HEK293 (cell line): ENCODE measurements around the gene LHFPL6.

Experiments
- EGR2 ChIP-seq: fragments of 450-650 bp; formaldehyde crosslinking; IDR thresholded peaks from 2 replicates; pipeline ENCODE4 v1.5.1; 2016; ENCODE audit warnings: low read depth, missing biosample characterization, missing genetic modification characterization
- HOXA7 ChIP-seq: sonication (generic); formaldehyde crosslinking; IDR thresholded peaks from 2 replicates; pipeline ENCODE4 v1.8.1; 2022; ENCODE audit warnings: missing genetic modification reagents, borderline replicate concordance
- KLF17 ChIP-seq: fragments of 450-650 bp; formaldehyde crosslinking; IDR thresholded peaks from 2 replicates; pipeline ENCODE4 v1.5.1; 2016; ENCODE audit warnings: missing biosample characterization, missing genetic modification characterization
- PRDM4 ChIP-seq: fragments of 450-650 bp; formaldehyde crosslinking; IDR thresholded peaks from 2 replicates; pipeline ENCODE4 v1.5.1; 2017; ENCODE audit warnings: missing biosample characterization, missing genetic modification characterization
- PRDM6 ChIP-seq: fragments of 450-650 bp; formaldehyde crosslinking; IDR thresholded peaks from 2 replicates; pipeline ENCODE4 v1.5.1; 2017; ENCODE audit warnings: missing biosample characterization, missing genetic modification characterization
- RBAK ChIP-seq: fragments of 450-650 bp; formaldehyde crosslinking; IDR thresholded peaks from 2 replicates; pipeline ENCODE4 v1.5.1; 2016; ENCODE audit warnings: missing biosample characterization, missing genetic modification characterization
- ZBTB26 ChIP-seq: fragments of 450-650 bp; formaldehyde crosslinking; optimal IDR thresholded peaks from 2 replicates; pipeline ENCODE3; 2016; ENCODE audit warnings: missing biosample characterization, mild to moderate bottlenecking, missing genetic modification characterization
- ZFHX2 ChIP-seq: fragments of 450-650 bp; formaldehyde crosslinking; conservative IDR thresholded peaks from 2 replicates; pipeline ENCODE4 v1.5.1; 2016; ENCODE audit warnings: missing biosample characterization, missing genetic modification characterization
- ZNF350 ChIP-seq: fragments of 450-650 bp; formaldehyde crosslinking; IDR thresholded peaks from 2 replicates; pipeline ENCODE4 v1.5.0; 2017; ENCODE audit warnings: missing biosample characterization, mild to moderate bottlenecking, missing genetic modification characterization
- TF ChIP-seq, protein P1 (sequence below): fragments of 450-650 bp; formaldehyde crosslinking; IDR thresholded peaks from 2 replicates; pipeline ENCODE4 v1.5.1; 2017; ENCODE audit warnings: missing biosample characterization, missing genetic modification characterization
- TF ChIP-seq, protein P2 (sequence below): fragments of 450-650 bp; formaldehyde crosslinking; IDR thresholded peaks from 2 replicates; pipeline ENCODE4 v1.5.1; 2016; ENCODE audit warnings: missing biosample characterization, missing genetic modification characterization
- TF ChIP-seq, protein P3 (sequence below): fragments of 450-650 bp; formaldehyde crosslinking; IDR thresholded peaks from 2 replicates; pipeline ENCODE4 v1.5.1; 2016; ENCODE audit warnings: missing biosample characterization, missing genetic modification characterization

DNA sequence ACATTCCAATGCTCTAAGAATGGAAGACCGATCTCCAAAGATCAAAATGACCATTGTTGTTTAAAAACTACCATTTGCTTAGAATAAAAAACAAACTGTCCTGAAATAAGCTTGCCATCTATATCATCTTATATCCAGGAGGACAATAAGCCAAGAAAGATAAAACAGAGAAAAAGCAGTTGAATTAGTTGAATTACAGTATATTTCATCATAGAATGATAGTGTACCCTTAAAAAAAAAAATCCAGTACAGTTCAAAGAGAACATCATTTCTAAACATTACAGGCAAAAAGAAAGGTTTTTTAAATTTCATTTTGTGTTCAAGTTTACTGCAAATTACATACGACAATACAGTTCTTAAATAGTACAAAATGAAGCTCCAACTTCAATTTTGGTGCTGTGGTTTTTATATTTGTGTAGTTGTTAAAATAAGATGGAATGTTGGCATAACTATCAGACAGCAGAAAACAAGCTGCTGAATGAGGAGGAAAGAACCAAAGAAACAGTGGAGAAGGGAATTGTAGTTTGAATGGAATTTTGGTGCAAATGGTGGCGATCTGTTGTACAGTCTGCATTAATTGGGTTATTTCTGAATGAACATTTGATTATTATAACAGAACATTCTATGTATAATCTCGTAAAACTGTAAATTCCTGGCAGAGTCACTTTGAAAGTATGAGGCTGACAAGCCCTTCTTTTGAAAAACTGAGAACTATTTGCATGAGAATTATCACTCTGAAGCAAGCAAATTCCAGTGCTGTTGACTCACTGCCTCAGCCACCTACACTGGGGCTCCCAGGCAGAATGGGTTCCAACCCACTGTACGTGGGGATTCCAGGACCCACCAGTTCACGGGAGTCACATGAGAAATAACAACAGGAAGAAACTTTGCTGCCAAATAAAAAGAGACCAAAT, 37.7 kb downstream of the LHFPL6 start:
- TF ChIP-seq, protein P1, sequence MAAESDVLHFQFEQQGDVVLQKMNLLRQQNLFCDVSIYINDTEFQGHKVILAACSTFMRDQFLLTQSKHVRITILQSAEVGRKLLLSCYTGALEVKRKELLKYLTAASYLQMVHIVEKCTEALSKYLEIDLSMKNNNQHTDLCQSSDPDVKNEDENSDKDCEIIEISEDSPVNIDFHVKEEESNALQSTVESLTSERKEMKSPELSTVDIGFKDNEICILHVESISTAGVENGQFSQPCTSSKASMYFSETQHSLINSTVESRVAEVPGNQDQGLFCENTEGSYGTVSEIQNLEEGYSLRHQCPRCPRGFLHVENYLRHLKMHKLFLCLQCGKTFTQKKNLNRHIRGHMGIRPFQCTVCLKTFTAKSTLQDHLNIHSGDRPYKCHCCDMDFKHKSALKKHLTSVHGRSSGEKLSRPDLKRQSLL (tag by site-specific recombination) = no peak
- TF ChIP-seq PRDM6 (tag by site-specific recombination) = peak; percentile 23; the same call in 1 of the 2 replicates
- TF ChIP-seq, protein P2, sequence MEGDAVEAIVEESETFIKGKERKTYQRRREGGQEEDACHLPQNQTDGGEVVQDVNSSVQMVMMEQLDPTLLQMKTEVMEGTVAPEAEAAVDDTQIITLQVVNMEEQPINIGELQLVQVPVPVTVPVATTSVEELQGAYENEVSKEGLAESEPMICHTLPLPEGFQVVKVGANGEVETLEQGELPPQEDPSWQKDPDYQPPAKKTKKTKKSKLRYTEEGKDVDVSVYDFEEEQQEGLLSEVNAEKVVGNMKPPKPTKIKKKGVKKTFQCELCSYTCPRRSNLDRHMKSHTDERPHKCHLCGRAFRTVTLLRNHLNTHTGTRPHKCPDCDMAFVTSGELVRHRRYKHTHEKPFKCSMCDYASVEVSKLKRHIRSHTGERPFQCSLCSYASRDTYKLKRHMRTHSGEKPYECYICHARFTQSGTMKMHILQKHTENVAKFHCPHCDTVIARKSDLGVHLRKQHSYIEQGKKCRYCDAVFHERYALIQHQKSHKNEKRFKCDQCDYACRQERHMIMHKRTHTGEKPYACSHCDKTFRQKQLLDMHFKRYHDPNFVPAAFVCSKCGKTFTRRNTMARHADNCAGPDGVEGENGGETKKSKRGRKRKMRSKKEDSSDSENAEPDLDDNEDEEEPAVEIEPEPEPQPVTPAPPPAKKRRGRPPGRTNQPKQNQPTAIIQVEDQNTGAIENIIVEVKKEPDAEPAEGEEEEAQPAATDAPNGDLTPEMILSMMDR (tag by site-specific recombination) = no peak
- no peak for TF ChIP-seq ZNF350 (tag by site-specific recombination)
- no peak for TF ChIP-seq HOXA7
- TF ChIP-seq, protein P3, sequence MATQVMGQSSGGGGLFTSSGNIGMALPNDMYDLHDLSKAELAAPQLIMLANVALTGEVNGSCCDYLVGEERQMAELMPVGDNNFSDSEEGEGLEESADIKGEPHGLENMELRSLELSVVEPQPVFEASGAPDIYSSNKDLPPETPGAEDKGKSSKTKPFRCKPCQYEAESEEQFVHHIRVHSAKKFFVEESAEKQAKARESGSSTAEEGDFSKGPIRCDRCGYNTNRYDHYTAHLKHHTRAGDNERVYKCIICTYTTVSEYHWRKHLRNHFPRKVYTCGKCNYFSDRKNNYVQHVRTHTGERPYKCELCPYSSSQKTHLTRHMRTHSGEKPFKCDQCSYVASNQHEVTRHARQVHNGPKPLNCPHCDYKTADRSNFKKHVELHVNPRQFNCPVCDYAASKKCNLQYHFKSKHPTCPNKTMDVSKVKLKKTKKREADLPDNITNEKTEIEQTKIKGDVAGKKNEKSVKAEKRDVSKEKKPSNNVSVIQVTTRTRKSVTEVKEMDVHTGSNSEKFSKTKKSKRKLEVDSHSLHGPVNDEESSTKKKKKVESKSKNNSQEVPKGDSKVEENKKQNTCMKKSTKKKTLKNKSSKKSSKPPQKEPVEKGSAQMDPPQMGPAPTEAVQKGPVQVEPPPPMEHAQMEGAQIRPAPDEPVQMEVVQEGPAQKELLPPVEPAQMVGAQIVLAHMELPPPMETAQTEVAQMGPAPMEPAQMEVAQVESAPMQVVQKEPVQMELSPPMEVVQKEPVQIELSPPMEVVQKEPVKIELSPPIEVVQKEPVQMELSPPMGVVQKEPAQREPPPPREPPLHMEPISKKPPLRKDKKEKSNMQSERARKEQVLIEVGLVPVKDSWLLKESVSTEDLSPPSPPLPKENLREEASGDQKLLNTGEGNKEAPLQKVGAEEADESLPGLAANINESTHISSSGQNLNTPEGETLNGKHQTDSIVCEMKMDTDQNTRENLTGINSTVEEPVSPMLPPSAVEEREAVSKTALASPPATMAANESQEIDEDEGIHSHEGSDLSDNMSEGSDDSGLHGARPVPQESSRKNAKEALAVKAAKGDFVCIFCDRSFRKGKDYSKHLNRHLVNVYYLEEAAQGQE (tag by site-specific recombination) = no peak
- TF ChIP-seq KLF17 (tag by site-specific recombination) = no peak
- peak; percentile 62 for TF ChIP-seq ZFHX2 (tag by site-specific recombination)
- TF ChIP-seq ZBTB26 = no peak
- no peak for TF ChIP-seq PRDM4 (tag by site-specific recombination)
- TF ChIP-seq RBAK = no peak
- TF ChIP-seq EGR2 (tag by site-specific recombination) = peak; percentile 43; the same call in 1 of the 2 replicates
